Limb (tissue), 2 donors: ENCODE results near the gene CAPN2.

Experiments
- DNase-seq, 2 donors: peaks; one replicate each; pipeline ENCODE4 v3.0.0-alpha.2; 2016; ENCODE audit errors: extremely low spot score in 2 of 2

Gene CAPN2

GRCh38 chr1:223758734-223759133, 46.4 kb downstream of the CAPN2 start:
- no peak for DNase-seq

GRCh38 chr1:223759273-223759672, 46.9 kb downstream of the CAPN2 start:
- DNase-seq = no peak

GRCh38 chr1:223760833-223761232, 48.5 kb downstream of the CAPN2 start:
- DNase-seq = no peak

- DNase-seq = no peak
Observed at GRCh38 chr1:223761411-223761810, 49.1 kb downstream of the CAPN2 start.

- no peak for DNase-seq
Observed at GRCh38 chr1:223763251-223763650, 50.9 kb downstream of the CAPN2 start.

- DNase-seq = no peak
Observed at GRCh38 chr1:223763881-223764280, 51.5 kb downstream of the CAPN2 start.

GRCh38 chr1:223765036-223765718, 52.8 kb downstream of the CAPN2 start:
- DNase-seq = no peak

DNA sequence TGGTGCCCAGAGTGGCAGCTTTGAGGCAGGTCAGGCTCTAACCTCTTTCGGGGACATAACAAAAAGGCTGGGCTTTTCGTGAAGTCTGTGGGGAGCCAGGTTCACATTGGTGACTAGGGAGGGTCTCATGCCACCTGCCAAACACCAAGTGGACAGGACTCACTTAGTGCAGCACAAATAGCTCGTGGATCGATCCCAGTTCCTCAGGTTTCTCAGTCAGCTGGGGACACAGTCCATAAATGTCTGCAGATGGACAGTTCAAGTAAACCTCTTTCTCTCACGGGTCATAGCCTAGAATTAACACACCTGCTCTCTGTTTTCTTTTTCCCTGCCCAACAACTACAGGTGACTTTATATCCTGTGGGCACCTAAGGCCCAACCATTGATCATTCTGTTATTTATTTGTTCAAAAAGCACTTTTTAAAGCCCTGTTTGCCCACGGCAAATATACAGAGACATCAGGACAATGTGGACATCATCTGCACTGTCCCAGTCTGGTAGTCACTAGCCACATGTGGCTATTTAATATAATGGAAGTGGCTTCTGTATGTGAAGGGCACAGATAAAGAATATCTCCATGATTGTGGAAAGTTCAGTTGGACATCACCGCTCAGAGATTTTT, 53.5 kb downstream of the CAPN2 start:
- no peak for DNase-seq

GRCh38 chr1:223770621-223771315, 58.4 kb downstream of the CAPN2 start:
- DNase-seq = no peak

GRCh38 chr1:223771469-223771813, 59.1 kb downstream of the CAPN2 start:
- no peak for DNase-seq

GRCh38 chr1:223771814-223772770, 59.8 kb downstream of the CAPN2 start:
- DNase-seq = no peak

- DNase-seq = no peak
Observed at GRCh38 chr1:223772771-223773160, 60.4 kb downstream of the CAPN2 start.

GRCh38 chr1:223774134-223774814, 61.9 kb downstream of the CAPN2 start:
- no peak for DNase-seq

GRCh38 chr1:223775054-223775453, 62.7 kb downstream of the CAPN2 start:
- no peak for DNase-seq

GRCh38 chr1:223775711-223776074, 63.4 kb downstream of the CAPN2 start:
- DNase-seq = no peak

DNA sequence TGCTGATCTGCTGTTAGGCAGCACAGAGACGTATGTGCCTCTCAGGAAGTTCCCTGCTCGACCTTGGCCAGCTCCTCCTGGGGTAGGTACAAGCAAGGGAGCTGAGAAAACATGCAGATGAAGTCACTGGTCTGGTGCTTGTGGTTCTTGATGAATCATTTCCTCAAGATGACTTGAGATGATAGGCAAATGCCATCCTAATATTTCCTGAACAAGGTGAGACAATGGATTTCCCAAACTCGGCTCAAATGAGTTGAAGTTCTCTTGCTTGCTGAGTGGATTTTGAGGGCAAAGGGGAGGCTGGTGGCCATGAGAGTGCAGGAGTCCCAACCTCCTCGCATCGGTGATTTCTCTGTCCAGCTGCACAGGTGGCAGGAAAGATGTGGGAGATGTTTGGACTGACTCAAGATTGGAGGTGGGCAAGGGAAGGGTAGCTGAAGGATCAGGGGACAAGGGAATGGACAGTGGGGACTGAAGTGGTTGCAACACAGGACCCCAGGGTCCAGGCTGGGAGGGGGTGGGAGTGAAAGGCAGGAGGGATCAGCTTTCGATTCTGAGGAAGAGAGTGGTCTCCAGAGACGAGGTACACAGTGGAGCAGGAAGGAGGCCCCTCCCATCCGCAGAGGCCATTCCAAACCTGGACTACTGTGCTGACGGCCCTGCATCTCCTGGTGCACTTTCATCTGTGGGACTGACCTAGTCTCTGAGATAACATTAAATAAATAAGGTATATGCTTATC, 63.9 kb downstream of the CAPN2 start:
- DNase-seq = no peak

GRCh38 chr1:223776826-223777454, 64.6 kb downstream of the CAPN2 start:
- no peak for DNase-seq

DNA sequence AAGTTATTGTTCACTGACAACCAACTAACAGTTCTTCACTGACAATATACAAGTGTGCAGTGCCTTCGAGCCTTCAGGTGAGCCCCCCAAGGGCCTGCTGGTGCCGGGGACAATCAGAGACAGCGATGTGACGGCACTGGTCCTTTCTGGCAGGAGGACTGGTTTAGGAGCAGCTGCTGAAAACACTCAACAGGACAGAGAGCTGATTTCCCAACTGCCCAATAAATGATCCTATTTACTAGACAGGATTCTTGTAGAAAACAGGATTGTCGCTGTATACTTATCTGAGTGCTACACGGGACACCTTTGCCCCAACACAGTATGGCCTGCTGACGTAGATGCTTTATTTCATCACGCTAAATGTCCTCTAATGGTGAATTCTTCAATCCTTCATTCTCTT, 68.0 kb downstream of the CAPN2 start:
- DNase-seq = no peak

- no peak for DNase-seq
Observed at GRCh38 chr1:223780949-223781348, 68.6 kb downstream of the CAPN2 start.

GRCh38 chr1:223783676-223784075, 71.3 kb downstream of the CAPN2 start:
- no peak for DNase-seq
